ENCODE measurements around the gene PTPN22.

Gene PTPN22

DNA sequence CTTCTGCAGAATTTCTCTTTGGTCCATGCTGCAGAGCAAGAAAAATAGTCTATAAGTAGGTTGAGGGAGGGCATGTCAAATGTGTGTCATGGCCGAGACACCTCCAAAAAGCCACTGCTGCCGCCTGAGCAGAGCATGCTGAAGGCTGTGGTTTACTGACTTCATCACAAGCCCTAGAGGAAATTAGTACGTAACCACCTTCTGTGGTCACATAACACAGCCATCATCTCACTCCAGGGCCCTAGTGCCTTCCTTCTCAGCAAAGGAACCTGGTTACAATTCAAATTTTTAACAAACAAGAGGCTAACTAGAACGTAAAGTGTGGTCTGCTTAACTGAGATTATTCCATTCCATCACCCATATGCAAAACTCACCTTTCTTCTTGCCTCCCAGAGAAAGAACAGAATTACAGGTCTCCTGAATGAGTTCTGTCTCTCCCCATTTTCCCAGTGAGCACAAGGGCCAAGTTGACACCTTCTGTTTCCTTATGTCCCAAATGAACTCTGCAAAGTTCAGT lies at the start of gene PTPN22:
TSS of gene PTPN22 (minus strand) at position 116 of the 517 bp plus-strand sequence.
- peak; percentile 76 to 82 for DNase-seq

DNA sequence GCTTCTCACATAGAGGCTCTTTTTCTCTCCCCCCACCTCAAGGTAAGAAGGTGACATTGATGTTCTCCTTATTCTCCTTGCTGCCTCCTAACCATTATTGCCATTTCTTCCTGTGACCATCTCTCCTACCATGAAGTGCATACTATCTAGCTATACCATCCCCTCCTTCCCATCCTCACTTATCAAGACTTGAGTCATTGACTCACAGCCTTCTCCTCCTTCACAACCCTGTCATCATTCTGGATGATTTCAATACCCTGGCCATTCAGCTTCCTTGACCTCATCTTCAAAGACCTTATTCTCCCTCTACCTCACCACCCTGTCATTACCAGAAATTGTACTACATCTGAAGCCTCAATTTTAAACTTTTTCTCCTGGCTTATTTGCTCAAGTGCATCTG lies 46.7 kb upstream of the PTPN22 start:
- no peak for DNase-seq

DNA sequence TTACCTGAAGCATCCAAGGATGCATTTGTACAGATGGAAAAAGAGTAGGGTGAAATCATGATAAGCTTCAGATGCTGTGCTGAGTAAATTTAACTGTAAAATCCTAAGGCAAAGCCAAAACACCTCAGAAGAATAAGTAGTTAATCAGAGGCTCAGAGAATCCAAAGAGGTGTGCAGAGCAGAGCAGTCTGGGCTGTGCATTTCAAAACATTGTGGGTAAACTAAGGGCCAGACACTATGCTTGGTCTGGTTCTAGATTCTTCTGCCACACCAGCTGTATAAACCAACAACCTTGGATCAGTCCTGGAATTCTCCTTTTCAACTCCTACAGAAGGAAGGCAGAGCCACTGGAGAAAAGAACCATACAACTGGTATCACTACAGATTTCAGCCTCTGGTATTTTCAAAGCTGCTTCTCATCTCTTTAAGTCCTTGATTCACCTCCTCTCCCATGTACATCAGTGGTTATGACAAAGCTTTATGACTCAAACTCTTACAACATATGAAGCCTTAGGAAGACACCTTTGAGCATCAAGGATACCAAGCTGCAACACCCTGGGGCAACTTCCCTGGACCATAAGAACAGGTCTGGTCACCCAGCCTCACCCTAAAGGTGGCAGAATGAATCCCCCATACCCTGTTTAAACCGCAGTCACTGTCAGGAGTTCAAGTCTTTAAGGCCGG lies 46.0 kb upstream of the PTPN22 start:
- no peak for DNase-seq

DNA sequence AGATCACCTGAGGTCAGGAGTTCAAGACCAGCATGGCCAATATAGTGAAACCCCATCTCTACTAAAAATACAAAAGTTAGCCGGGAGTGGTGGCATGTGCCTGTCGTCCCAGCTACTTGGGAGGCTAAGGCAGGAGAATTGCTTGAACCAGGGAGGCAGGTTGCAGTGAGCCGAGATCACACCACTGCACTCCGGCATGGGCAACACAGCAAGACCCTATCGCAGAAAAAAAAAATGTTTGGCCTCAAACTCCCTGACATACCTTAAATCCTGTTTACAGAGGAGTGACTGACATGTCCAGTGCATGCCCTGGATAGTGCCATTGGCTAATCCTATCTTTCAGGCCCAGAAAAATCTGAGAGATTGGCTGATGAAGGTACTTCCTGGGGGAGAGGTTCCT lies 45.5 kb upstream of the PTPN22 start:
- no peak for DNase-seq

DNA sequence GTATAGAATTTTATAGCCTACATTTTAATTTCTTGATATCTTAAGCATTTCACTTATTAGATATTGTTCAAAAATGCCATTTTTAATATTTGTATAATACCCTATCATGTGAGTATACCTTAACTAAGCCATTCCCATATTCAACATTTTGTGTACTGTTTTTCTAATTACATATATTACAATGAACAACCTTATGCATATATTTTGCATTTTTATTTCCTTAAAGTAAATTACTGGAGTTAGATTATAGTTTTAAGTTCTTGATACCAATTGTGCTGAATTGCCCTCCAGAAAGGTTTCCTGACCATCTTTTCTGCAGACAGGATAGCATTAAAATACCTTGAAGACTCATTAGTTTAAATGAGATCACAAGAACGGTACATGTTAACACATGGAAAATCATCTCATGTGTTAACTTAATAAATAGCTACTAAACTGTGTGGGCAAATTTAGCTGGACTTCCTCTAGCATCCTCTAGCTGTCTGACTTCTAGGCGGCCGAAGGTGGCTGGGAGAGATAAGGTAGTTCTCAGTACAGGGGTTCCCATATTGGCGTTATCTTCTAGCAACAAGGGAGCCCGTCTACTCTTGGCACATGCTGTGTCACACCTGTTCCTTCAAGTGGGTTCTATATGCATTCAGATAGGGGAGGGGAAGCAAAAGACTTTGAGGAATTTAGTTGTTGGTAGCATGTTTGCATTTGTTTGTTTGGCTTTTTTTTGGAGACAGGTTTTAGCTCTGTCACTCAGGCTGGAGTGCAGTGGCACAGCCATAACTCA lies 42.6 kb upstream of the PTPN22 start:
- DNase-seq, result no peak

DNA sequence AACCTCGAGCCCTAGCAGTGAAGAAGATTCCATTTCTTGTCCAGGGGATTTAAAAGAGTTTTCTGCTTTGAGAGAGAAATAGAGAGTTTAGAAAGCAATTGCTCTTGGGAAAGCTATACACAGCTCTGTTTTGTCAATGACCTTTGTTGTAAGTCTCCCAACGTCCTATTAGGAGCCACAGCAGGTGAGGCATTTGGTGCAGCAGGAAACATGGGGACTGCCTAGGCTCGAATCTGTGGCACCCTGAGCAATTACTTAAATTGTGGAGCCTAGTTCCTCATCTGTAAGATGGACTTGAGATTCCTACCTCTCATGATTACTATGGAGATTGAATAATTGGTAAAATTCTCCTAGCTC lies 41.8 kb upstream of the PTPN22 start:
- DNase-seq, result no peak

DNA sequence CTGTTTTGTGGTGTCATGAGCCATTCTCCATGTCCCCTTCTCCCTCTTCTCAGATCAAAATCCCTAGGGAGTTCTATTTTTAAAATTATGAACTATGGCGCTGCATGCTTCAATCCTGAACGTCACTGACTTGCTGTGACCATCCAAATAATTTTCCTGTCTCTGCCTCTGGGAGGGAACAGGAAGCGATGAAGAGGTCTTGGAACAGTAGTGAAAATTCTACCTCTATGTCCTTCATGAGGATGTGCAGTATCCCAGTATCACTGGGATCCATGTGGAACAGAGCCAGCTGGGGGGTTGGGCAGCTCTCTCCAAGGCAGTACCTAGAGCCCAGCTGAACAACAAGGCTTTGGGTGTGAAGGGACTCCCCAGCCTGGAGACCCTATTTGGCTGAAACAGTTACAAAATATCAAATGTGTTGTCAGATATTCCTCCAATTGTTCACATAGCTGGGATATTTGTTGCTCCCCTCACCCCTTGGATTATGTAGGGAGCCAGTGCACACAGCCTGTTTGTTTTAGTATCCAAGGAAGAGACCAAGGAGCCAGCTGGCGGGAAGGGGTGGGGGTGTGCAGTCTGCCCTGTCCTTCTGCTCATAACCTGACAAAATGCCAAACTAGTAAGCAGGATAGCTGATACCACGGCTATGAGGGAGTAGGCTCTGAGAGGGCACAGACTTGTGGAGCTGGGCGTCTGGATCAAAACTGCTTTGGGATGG lies 41.2 kb upstream of the PTPN22 start:
- no peak for DNase-seq

DNA sequence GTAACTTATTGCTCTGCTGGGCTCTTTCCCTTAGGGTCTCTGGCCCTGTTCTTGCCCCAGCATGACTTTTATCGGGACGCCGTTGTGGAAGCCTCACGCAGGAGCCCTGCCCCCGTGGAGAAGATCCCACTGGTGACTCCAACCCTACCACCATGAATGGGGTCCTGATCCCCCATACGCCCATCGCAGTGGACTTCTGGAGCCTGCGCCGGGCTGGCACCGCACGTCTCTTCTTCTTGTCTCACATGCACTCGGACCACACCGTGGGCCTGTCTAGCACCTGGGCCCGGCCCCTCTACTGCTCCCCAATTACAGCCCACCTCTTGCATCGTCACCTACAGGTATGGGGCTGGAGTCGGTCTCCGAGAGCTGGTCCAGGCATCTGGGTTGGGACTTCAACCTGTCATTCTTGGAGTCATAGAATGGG lies 33.9 kb upstream of the PTPN22 start:
- no peak for DNase-seq

DNA sequence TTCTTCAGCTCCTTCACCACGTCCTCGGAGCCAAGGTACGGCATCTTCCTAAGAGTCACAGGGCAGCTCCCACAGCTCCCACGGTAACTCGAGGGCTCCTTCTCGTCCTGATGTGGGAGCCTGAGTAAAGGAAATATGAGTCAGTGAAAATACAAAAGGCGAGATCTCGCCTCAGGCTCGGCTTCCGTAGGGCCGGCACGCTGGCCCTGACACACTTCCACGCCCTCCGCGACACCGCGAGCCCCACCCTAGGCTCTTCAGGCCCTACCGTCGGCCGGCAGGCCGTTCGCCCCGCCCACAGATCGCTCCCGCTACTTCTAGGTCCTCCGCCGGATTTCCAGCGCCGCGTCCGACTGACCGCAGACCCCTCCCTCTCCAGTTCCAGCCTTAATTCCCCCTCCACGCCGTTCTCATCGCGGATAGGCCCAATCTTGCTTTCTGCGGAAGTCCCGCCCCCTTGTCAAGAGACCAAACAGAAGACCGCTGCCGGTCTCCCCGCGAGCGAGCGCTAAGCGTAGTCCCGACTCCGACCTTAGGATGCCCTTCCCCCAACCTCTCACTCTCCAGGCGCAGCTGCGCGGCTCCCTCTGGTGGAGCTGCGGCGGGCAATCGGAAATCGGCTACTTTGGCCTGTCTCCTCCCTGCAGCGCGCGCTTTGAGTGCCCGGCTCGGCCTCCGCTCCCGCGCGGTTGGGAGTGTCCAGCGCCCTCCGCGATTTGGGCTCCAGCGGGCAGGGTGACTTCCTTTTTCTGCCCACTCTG lies 33.3 kb upstream of the PTPN22 start, which contains the start of the genes AP4B1 and DCLRE1B:
TSS of gene AP4B1 (minus strand) at position 126 of the 761 bp plus-strand sequence. CDS start at position 44, 82 bp downstream.
TSS of gene DCLRE1B (plus strand) at position 653 of the 761 bp plus-strand sequence. CDS start 261 bp downstream, outside the sequence.
- DNase-seq, result peak; percentile 96 to 99

DNA sequence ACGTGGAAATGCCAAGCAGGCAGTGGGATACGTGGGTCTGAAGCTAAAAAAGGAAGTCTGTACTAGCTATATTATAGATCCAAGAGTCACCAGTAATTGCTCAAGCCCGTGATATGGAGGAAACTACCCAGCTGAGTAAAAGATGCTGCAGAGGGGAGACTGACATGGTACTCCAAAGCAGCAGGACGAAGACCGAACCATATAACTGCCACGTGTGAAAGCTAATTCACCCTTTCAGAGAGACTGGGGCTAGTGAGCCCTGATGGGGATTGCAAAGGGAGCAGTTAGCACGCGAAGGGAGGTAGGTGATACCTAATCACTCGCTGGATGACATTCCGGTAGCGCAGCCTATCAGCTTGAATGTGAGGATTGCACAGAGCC lies 32.8 kb upstream of the PTPN22 start:
- no peak for DNase-seq

DNA sequence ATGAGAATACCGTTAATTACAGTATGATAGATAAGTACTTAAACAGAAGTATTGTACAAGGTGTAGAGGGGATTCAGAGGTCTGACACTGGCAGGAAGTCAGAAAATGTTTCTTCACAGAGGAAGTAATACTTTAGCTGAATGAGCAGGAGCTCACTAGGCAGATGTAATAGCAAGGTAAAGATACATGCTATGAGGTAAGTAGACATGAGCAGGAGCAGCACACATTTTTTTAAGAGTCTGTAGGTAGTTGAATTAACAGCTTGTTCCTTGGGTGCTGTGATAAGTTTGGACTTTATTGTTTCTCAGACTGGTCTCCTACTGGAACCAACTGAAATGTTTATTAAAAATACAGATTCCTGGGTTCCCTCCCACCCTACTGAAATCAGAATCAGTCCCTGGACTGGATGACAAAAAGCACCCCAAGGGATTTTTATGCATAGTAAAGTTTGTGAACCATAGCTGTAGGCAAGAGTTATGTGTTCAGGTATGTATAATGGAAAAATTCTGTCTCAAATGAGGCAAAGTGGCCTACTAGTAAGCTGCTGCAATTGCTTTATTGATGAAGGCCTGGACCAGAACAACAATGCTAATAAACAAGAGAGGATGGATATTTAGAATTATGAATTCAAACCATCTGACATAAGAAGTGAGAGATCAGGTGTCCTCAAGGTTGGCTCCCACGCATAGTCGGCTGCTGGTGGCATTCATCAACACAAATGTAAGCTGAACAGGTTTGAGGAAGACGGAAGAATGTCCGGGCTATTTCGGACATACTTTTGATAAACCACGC lies 32.2 kb upstream of the PTPN22 start:
- DNase-seq, result no peak

DNA sequence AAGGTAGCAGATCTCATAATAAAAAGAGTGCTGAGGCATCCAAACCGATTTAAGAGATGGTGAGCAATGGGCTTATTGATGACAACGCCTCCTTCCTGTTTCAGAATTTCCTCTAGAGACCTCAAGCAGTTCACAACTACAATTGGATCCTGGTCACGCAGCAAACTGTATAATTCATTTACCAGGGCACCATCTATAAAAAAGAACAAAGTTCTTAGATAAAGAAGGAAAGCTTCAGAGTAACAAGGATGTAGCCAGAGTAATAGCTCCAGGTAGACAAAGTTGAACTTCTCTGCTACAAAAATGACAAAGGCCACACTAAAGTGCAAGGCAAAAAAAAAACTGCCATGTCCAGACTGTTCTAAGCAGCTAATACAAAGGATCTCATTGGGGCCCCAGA lies 29.7 kb upstream of the PTPN22 start:
- DNase-seq, result no peak

DNA sequence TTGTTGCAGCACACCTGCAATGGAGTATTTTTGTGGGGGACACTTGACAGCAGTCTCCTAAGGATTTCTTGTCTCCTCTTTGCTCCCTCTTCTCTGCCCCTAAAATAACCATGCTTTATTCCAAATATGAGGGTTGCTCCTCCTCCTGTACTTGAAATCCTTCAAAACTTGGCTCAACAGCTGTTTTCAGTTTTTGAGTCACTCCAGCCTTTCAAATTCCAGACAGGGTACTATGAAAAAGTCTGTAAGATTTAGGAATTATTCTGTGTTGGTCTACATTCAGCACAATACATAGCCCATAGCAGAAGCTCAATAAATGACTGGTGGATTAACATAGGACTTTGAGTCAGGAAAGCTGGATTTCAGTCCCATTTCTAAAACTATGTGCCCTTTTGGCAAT lies 27.6 kb upstream of the PTPN22 start:
- no peak for DNase-seq

DNA sequence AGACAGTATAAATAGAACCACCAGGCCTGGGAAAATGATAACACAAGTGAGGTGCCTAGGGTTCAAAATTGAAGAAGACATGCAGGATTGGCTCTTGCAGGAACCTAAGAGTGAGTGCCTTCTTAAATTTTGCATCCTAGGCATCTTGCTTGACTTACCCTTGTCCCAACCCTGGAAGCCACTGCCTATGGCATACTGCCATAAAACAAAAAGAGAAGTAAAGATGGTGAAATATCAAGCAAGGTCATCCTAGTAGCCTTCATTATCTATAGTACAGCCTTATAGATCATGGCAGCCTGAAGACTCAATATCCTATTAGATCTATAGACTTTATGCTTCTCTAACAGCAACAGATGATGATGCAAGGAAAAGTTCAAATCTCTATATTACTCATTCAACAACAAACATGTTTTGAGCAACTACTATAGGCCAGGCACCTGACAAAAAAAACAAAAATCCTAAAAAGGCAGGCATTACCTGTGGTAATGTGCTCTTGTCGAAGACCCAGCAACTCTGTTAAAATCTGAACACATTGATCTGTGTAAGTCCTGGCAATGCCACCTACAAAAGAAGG lies 26.8 kb upstream of the PTPN22 start:
- no peak for DNase-seq

DNA sequence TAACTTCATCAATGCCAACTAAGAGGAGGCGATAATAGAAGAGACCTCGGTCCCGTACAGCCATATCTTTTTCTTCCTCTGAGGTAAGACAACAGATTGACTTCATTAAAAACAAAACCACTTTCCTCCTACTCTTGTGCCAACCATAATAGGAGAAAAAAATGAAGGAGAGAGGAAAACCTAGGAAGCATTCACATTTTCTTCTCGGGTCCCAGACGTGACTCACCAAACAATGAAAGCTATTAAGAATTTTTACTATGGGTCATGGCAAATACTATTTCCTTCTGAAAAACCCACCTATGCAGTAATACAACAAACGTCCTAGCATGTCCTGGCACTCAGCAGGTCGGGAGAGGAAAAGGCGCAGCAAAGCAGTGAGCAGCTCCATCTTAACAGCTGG lies 24.4 kb upstream of the PTPN22 start:
- no peak for DNase-seq

DNA sequence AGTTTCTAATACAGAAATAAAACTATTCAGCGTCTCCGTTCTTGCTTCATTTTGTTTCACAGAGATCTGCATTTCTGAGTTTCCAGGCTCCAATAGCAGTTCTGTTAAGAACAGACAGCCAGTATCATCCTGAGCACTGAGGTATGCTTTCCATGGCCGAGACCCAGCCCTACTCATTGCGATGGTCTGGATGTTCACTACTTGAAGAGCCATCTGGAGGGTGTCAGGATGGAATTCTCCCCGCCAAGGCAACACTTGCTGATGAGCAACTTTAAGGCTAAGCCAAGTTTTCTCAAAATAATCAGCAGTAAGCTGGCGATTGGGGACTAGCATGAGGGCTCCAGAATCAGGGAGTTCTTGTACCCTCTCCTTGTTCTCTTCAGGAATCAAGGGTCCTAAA lies 23.6 kb upstream of the PTPN22 start:
- no peak for DNase-seq

DNA sequence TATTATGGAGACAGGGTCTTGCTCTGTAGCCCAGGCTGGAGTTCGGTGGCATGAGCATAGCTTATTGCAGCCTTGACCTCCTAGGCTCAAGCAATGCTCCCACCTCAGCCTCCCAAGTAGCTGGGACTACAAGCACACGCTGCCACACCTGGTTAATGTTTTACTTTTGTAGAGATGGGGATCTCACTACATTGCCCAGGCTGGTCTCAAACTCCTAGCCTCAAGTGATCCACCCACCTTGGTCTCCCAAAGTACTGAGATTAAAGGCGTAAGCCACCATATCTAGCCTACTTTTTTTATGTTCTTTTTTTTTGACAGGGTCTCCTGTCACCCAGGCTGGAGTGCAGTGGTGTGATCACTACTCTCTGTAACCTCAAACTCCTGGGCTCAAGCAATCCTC lies 21.8 kb upstream of the PTPN22 start:
- no peak for DNase-seq

DNA sequence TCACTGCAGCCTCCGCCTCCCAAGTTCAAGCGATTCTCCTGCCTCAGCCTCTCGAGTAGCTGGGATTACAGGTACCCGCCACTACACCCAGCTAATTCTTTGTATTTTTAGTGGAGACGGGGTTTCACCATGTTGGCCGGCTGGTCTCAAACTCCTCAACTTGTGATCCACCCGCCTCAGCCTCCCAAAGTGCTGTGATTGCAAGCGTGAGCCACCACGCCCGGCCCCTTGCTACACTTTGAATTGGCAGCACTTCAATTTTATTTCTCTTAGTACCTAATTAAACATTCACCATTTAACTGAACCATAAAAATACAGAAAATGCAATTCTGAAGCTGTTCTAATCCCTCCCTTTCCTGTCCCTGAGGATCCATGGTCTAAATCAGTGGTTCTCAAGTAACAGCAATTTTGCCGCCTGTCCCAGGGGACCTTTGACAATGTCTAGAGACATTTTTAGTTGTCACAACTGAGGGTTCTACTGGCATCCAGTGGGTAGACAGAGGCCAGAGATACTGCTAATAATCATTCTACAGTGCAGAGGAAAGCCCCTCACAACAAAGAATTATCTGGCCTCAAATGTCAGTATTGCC lies 20.2 kb upstream of the PTPN22 start:
- DNase-seq, result no peak

DNA sequence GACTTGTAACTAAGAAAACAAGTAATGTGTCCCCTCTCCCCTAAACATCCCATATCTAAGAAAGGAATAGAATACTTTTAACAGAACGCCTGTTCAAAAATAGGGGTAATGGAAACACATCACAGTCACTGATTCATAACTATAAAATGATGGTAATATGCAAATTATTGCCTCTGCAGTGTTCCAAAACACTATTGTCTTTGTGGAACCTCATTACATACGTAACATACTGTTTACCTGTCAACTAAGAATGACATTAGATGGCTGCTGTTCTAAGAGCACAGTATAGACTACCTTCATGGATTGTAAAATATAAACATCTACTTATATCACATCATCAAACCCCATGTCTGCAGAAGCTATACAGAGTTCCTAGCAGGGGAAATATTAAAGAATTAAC lies 19.3 kb upstream of the PTPN22 start:
- no peak for DNase-seq

DNA sequence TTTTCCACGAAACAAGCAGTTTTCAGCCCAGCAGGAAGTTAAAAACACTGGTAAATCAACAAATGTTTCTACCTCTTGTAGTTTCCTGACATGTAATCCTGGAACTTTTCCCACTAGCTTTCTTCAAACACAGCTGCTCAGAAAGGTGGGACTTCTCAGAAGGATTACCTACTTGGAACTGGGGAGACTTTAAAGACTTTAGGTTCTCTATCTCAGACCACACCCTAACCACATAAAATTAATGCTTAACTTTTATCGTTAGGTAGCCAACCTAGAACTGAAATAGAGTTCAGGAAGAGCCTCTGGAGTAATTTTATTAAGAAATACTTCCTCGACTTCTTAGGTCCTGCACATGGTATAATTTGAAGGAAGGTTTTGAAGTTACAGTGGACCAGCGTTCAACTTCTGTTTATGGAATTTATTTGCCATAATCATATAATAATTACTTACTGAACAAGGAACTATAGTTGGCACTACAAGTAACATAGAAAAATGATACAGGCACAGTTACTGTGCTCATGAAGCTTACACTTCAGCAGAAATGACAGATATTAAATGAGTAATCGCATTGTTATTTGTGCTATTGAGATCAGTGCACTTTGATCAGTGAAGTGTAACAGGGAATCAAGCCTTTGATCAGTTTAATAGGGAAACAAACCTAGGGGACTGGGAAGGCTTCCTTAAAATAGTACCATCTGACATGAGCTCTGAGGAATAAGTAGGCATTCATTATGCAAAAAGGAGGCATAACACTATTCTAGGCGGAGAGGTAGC lies 16.1 kb upstream of the PTPN22 start, which contains the start of gene BCL2L15:
TSS of gene BCL2L15 (minus strand) at position 180 of the 774 bp plus-strand sequence. CDS start 206 bp downstream, outside the sequence.
- no peak for DNase-seq

Data from activated T-cell treated with anti-CD3 and anti-CD28 coated beads, Interleukin-2, amount 50 U/mL, for 48 hours (primary cell).